NCI-H2107 (cell line): Measurements from ENCODE around the gene POR.

Experiments
- DNase-seq: peaks from one replicate; lab custom pipeline; 2025; lab: John Stamatoyannopoulos, UW

POR gene

GRCh38 chr7:75979759-75980429, 64.9 kb downstream of the POR start:
- no peak for DNase-seq

- DNase-seq: no peak
These were observed 65.7 kb downstream of the POR start for GRCh38 chr7:75980430-75981202.

DNA sequence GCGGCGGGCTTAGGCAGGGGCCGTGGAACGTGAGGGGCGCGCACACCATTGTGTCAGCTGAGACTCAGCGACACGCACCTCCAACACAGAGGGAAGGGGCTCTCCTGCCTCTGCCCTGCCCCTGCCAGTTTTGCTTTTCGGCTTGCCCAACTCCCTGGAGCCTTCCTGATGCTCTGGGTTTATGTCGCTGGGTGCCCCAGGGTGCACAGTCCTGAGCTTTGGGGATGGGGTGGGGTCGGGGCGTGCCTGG, 66.2 kb downstream of the POR start:
- no peak for DNase-seq

DNA sequence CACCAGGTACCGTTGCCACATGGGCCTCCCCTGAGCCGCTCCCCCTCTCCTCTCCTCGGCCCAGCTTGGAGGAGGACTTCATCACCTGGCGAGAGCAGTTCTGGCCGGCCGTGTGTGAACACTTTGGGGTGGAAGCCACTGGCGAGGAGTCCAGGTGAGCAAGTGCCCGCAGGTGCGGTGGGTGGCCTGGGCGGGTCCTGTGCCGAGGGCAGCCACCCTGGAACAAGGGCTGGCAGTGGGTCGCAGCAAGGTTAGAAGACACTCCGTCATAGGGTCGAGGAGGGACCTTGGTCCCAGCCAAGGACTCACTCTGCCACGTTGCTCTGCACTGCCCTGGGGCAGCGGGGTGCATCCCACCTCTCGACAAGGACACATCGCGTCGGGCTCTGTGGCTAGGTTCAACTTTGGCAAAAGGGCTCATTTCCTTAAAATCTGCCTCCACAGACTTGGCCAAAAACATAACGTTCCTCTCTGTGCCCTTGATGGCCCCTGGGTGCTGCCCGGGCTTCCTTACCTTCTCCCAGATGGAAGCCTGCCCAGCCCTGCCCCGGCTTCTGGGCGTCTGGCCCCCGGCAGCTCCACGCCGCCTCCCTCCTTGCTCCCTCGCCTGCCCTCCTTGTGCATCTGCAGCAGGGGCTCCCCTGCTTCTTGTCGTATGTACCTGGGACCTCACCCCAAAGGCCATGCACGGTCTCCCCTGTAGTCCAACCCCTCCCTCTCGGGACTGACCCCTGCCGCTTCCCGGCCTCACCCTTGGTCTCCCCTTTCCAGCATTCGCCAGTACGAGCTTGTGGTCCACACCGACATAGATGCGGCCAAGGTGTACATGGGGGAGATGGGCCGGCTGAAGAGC, 66.7 kb downstream of the POR start:
- DNase-seq: no peak

DNA sequence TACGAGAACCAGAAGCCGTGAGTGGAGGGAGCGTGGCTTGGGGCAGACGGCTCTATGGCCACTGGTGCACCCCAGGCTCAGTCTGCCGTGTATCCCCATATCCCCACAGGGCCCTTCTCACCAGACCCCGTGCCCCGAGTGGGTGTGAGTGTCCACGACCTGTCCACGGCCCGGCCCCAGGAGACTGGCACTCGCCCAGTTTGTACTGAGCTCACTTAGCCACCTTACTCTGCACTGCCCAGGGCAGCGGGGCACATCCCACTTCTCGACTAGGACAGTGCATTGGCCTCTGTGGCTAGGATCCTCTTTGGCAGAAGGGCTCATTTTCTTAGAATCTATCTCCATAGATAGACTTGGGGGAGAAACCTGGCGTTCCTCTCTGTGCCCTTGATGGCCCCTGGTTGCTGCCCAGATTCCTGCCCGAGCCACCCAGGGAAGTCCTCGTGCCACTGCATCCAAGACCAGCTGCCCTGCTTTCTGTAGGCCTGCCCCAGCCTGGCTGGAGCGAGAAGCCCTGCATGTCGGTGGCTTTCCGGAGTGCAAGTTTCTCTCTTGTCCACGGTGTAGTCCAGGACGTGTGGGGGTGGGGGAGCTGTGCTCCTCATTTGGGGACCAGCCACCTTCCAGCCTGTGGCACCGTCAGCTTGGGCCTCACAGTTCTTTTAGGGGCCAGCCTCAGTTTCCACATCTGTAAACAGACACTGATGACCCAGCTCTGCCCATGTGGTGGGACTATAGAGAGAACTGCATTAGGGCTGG, 67.5 kb downstream of the POR start:
- no peak for DNase-seq

- DNase-seq: no peak
These were observed 68.6 kb downstream of the POR start for GRCh38 chr7:75983471-75984129.

DNA sequence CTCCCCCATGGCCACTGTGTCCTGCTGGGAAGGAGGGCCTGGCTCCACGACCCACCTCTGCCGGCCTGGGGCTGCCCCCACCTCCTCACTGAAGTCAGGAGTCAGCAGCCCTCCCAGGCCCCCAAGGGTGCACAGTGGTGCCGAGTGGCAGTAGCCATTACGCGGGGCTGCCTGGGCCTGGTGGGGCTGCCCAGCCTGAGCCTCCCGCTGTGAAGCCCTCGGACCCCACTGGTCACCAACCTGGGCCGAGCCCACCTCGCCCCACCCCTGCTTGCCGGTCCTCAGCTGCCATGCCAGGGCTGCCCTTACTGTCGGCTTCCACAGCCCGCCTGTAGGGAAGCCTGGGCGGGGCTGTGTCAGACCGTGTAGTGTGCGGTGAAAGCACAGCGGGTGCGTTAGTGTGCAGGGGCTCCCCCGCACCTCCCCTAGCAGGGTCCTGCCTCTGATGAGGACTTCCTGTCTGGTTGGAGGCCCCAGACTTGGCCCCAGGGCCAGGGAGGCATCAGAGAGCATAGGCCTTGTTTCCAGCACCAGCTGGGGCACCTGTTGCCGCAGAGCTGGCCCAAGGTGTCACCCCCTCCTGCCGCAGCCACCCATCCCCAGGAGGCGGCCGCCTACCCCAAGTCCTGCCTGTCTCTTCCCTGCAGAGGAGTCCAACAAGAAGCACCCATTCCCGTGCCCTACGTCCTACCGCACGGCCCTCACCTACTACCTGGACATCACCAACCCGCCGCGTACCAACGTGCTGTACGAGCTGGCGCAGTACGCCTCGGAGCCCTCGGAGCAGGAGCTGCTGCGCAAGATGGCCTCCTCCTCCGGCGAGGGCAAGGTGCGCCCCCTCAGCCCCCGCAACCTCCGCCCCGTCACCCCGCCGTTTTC, 69.4 kb downstream of the POR start:
- no peak for DNase-seq

GRCh38 chr7:75985009-75985517, 70.1 kb downstream of the POR start:
- DNase-seq: no peak

GRCh38 chr7:75985518-75986146, 70.7 kb downstream of the POR start:
- DNase-seq: no peak

DNA sequence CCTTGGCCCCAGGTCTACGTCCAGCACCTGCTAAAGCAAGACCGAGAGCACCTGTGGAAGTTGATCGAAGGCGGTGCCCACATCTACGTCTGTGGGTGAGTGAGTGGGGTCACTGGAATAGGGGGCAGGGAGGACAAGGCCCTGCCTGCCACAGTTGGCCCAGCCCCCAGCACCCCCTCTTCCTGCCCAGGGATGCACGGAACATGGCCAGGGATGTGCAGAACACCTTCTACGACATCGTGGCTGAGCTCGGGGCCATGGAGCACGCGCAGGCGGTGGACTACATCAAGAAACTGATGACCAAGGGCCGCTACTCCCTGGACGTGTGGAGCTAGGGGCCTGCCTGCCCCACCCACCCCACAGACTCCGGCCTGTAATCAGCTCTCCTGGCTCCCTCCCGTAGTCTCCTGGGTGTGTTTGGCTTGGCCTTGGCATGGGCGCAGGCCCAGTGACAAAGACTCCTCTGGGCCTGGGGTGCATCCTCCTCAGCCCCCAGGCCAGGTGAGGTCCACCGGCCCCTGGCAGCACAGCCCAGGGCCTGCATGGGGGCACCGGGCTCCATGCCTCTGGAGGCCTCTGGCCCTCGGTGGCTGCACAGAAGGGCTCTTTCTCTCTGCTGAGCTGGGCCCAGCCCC, 71.3 kb downstream of the POR start:
- DNase-seq: no peak

- no peak for DNase-seq
These were observed 72.3 kb downstream of the POR start for GRCh38 chr7:75987026-75987804.

- DNase-seq: no peak
These were observed 73.0 kb downstream of the POR start for GRCh38 chr7:75987805-75988567.

DNA sequence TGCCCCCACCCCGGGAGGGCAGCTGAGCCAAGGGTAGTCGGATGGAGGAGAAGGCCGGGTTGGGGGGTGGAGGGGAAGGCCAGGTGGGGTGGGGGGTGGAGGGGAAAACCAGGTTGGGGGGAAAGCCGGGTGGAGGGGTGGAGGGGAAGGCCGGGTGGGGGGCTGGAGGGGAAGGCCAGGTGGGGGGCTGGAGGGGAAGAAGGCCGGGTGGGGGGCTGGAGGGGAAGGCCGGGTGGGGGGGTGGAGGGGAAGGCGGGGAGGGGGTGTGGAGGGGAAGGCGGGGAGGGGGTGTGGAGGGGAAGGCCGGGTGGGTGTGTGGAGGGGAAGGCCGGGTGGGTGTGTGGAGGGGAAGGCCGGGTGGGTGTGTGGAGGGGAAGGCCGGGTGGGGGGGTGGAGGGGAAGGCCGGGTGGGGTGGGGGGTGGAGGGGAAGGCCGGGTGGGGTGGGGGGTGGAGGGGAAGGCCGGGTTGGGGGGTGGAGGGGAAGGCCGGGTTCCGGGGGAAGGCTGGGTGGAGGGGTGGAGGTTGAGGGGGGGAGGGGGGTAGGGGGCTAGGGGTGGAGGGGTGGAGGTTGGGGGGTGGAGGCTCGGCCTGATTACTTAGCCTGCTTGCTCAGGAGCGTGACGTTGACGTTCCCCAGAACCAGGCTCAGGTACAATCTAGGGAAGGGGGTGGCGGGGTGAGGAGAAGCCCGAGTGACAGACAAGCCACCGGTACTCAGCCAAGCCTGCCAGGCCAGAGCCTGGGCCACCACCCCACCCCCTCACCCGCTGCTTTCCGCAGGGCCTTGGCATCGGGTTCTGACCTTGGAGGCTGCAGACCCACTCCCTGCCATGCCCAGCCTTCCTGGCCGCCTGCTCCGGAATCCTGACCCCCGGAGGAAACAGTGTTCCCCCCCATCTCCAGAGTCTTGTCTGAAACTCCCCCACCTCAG, 73.9 kb downstream of the POR start:
- DNase-seq: no peak

DNA sequence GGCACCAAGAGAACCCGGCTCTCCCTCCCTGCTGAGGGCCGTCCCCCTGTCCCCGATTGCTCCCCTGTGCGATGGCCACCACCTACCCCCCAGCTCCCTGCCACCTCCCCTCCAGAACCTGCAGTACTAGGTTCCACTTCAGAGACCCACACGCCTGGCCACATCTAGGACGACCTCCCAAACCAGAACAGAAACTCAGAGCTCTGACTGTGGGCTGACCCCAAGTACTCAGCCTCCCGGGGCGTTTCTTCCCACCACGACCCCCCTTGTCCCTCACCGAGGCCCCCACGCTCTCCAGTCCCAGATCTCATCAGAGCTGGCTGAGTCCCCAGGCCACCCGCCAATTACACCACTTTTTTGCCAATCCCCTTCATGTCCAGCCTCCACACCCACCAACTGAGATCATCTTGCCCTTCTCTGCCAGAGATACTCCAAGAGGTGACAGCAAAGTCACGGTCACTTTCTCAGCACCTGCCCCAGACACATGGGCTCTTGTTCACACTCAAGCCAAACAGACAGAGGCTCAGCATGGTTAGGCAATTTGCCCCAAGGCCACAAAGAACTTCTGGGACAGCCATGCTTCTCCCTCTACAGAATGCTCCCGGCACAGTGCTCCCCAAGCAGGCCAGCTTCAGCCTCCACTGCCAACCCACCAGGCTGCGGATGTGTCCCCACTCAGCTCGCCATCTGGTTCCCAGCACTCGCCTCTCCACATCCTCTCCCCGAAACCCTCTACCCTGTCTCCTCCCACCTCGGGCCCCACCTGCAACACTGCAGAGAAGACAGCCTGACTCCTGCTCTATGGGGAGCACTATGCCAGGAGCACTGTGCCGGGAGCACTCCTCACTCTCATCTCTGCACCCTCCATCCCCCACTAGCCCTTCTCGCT, 74.8 kb downstream of the POR start:
- no peak for DNase-seq

DNA sequence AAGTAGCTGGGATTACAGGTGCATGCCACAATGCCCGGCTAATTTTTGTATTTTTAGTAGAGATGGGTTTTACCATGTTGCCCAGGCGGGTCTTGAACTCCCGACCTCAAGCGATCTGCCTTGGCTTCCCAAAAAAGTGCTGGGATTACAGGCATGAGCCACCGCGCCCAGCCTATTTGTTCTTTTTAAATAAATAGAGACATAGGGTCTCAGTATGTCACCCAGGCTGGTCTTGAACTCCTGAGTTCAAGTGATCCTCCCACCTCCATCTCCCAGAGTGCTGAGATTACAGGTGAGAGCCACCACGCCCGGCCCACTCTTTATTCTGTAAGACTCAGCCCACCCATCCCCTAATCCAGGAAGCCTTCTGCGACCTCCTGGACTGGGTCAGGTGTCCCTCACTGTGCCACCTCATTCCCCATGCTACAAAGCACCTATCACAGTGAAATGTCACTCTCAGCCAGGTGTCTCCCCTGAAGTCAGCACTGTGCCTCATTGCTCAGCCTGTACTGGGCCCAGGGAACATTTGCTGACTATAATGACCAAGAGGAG, 76.7 kb downstream of the POR start:
- no peak for DNase-seq
